ENCODE results near the gene WDFY4. TPM values are rescaled to one million over a fixed set of nuclear protein-coding genes. Genes with fewer than 3 reads are reported as not detected.

Gene WDFY4
- polyA plus RNA-seq, 1 of the 3 experiments (the other 2 are of a cell fraction): not detected

GRCh38 chr10:48804740-48805182, 120.1 kb downstream of the WDFY4 start:
- Histone ChIP-seq H3K4me1 (ENCODE audit: control insufficient read depth in 1 of 2, insufficient read depth in 2 of 2, low read depth in 1 of 2, low read length in 1 of 2) (peaks cover 0 to 33% of the 10 kb centered on the region in 2 experiments; a peak in 1 of 4 replicates), H3K36me3 (replicated peaks in 1 of 2; ENCODE audit: control insufficient read depth in 1 of 2, insufficient read depth in 2 of 2, low read length in 1 of 2) (no peaks in the 10 kb centered on the region), H3K9ac (no peak overlapping the region), H3F3A (replicated peaks; ENCODE audit: insufficient read depth) (no peaks in the 10 kb centered on the region), H3K4me2 (no peak overlapping the region), H4K20me1 (ENCODE audit: insufficient read depth) (no peaks in the 10 kb centered on the region), H3K27ac (ENCODE audit: low read depth in 2 of 2, low read length in 1 of 2) (peak overlapping the region in 1 of 2 experiments; percentile 64; a peak in 2 of 4 replicates), H3K4me3 (ENCODE audit: low read depth in 2 of 2, low read length in 1 of 2) (no peak overlapping the region), H3K9me3 (no peaks in the 10 kb centered on the region), H3K9me2 (no peaks in the 10 kb centered on the region), H2AFZ (ENCODE audit: low read depth) (no peak overlapping the region), H3K79me2 (ENCODE audit: insufficient read depth) (no peaks in the 10 kb centered on the region), H3K27me3 (ENCODE audit: insufficient read depth) (no peaks in the 10 kb centered on the region)
- TF ChIP-seq POLR2AphosphoS5 (IDR thresholded peaks at IDR 0.05; ENCODE audit: low read depth, low read length): no peak
- TF ChIP-seq EP300 (IDR thresholded peaks at IDR 0.05; ENCODE audit: borderline replicate concordance in 1 of 2, low read depth in 1 of 2, low read length in 1 of 2): peak in 1 of 2 experiments; percentile 23; a peak in 1 of 4 replicates
- no peak for TF ChIP-seq SIN3A (IDR thresholded peaks at IDR 0.05; ENCODE audit: borderline replicate concordance, low read depth, low read length)
- TF ChIP-seq GATA2 (CRISPR knock-in tag; IDR thresholded peaks at IDR 0.05): no peak
- no peak for TF ChIP-seq TAF1 (IDR thresholded peaks at IDR 0.05; ENCODE audit: borderline replicate concordance, low read depth, low read length)
- no peak for TF ChIP-seq USF1 (IDR thresholded peaks at IDR 0.05; ENCODE audit: borderline replicate concordance, low read depth)
- TF ChIP-seq, protein P1, sequence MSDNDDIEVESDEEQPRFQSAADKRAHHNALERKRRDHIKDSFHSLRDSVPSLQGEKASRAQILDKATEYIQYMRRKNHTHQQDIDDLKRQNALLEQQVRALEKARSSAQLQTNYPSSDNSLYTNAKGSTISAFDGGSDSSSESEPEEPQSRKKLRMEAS (IDR thresholded peaks at IDR 0.05; ENCODE audit: low read depth): no peak
- TF ChIP-seq GABPA (IDR thresholded peaks at IDR 0.05; ENCODE audit: low read depth): no peak
- no peak for TF ChIP-seq JUND (IDR thresholded peaks at IDR 0.05)
- no peak for TF ChIP-seq FOXM1 (IDR thresholded peaks at IDR 0.05; ENCODE audit: low read depth)
- TF ChIP-seq TEAD4 (IDR thresholded peaks at IDR 0.05; ENCODE audit: borderline replicate concordance, insufficient read depth): no peak
- TF ChIP-seq RCOR1 (IDR thresholded peaks at IDR 0.05; ENCODE audit: low read length): 0 out of 2 replicates have a peak, but pooled peaks have one; percentile 40
- WGBS (ENCODE audit: low lambda C conversion rate): 26% methylated on average over 7 of the region's 7 CpGs
- ChIA-PET POLR2A (interaction anchor here (0.9 kb wide), 1 partner anchor 34 kb away, joined by 4 read pairs; no protein-coding TSS in a partner anchor), CTCF (interaction anchor here (1.3 kb wide), 1 partner anchor 146 kb away, joined by 7 read pairs; no protein-coding TSS in a partner anchor)
- peak; percentile 38 for DNase-seq

DNA sequence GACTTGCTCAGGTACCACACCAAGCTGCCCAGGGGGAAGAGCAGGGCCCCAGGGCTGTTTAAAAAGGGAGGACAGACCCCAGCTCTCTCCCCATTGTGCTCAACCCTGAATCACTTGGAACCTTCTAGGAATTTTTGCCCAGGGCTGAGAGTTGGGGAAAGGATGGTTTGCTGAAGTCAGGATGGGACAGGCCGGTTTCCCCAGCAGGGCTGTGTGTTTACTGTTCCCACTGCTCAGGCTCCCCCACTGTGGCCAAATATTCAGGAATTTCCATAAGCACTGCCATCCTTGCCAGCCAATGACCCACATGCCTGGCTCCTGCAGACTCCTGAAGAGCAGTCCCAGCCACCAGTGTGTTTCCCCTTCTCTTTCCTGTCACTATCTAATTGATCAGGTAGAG, 120.7 kb downstream of the WDFY4 start:
- 17% methylated on average over 1 of the region's 1 CpG for WGBS (ENCODE audit: low lambda C conversion rate)
- H3K36me3 ChIP-seq (replicated peaks in 1 of 2; ENCODE audit: control insufficient read depth in 1 of 2, insufficient read depth in 2 of 2, low read length in 1 of 2): no peaks in the 10 kb centered on the region
- H3K27me3 ChIP-seq (ENCODE audit: insufficient read depth): no peaks in the 10 kb centered on the region
- peaks cover 0 to 33% of the 10 kb centered on the region in 2 experiments; a peak in 1 of 4 replicates for H3K4me1 ChIP-seq (ENCODE audit: control insufficient read depth in 1 of 2, insufficient read depth in 2 of 2, low read depth in 1 of 2, low read length in 1 of 2)
- no peak overlapping the region for H3K4me2 ChIP-seq
- no peaks in the 10 kb centered on the region for H3K9me3 ChIP-seq
- H3F3A ChIP-seq (replicated peaks; ENCODE audit: insufficient read depth): no peaks in the 10 kb centered on the region
- no peaks in the 10 kb centered on the region for H3K9me2 ChIP-seq
- CTCF ChIA-PET: interaction anchor here (1.3 kb wide), 1 partner anchor 147 kb away, joined by 7 read pairs; no protein-coding TSS in a partner anchor
- H3K27ac ChIP-seq (ENCODE audit: low read depth in 2 of 2, low read length in 1 of 2): peak overlapping the region in 1 of 2 experiments; percentile 64; a peak in 2 of 4 replicates
- no peak overlapping the region for H3K4me3 ChIP-seq (ENCODE audit: low read depth in 2 of 2, low read length in 1 of 2)
- H3K9ac ChIP-seq: no peak overlapping the region
- no peak overlapping the region for H2AFZ ChIP-seq (ENCODE audit: low read depth)
- no peaks in the 10 kb centered on the region for H4K20me1 ChIP-seq (ENCODE audit: insufficient read depth)
- H3K79me2 ChIP-seq (ENCODE audit: insufficient read depth): no peaks in the 10 kb centered on the region
- TF ChIP-seq EZH2phosphoT487 (IDR thresholded peaks at IDR 0.05; ENCODE audit: borderline replicate concordance, low read depth) (no peak), RFX5 (IDR thresholded peaks at IDR 0.05; ENCODE audit: low read length) (no peak), FOXM1 (IDR thresholded peaks at IDR 0.05; ENCODE audit: low read depth) (no peak), MEF2A (IDR thresholded peaks at IDR 0.05; ENCODE audit: borderline replicate concordance, low read depth) (no peak)
- DNase-seq: no peak
- POLR2A ChIA-PET: no interaction called here
